Activated CD4-positive, alpha-beta T cell treated with anti-CD3 and anti-CD28 coated beads for 36 hours (primary cell): ENCODE measurements around the gene CDK19. TPM values are rescaled to one million over a fixed set of nuclear protein-coding genes. Genes with fewer than 3 reads are reported as not detected.

Source experiments
- ATAC-seq: fragments of 200-7000 bp; cut with Tn5 transposase; one replicate; pipeline ENCODE4 v1.10.0; 2021; ENCODE audit warnings: mild to moderate bottlenecking, moderate library complexity
- CTCF ChIA-PET: fragments of 350-600 bp; sonication (Branson Sonifier 250); formaldehyde crosslinking; loops from one replicate; lab custom pipeline; 2021; ENCODE audit warnings: antibody characterized with exemption; lab: Charles Lee
- POLR2A ChIA-PET: fragments of 350-600 bp; sonication (Branson Sonifier 250); formaldehyde crosslinking; loops from one replicate; lab custom pipeline; 2021; ENCODE audit warnings: antibody characterized with exemption, inconsistent platforms; lab: Charles Lee
- DNase-seq: peaks from one replicate; pipeline ENCODE4 v3.0.0-alpha.2; 2020
- H3K27ac Mint-ChIP-seq: one replicate; pipeline ENCODE4 v1.8.0; 2021; ENCODE audit warnings: mixed read lengths
- H3K27me3 Mint-ChIP-seq: one replicate; pipeline ENCODE4 v1.8.0; 2021; ENCODE audit warnings: mixed read lengths
- H3K36me3 Mint-ChIP-seq: one replicate; pipeline ENCODE4 v1.8.0; 2021; ENCODE audit warnings: low read depth, mixed read lengths
- H3K4me1 Mint-ChIP-seq: one replicate; pipeline ENCODE4 v1.8.0; 2021; ENCODE audit warnings: mixed read lengths
- H3K4me3 Mint-ChIP-seq: one replicate; pipeline ENCODE4 v1.8.0; 2021; ENCODE audit warnings: mild to moderate bottlenecking, moderate library complexity, mixed read lengths
- H3K9me3 Mint-ChIP-seq: one replicate; pipeline ENCODE4 v1.8.0; 2021; ENCODE audit warnings: low read depth, mixed read lengths
- intact Hi-C, 2 experiments: fragments of 100-400 bp; cut with DNase I in 1 of 2; cut with micrococcal nuclease in 1 of 2; formaldehyde crosslinking; loops; one replicate each; pipeline versions ENCODE4 v1.14.2 to v1.15.1; 2022 to 2024; cut with DNase I, micrococcal nuclease
- total RNA-seq, 2 experiments: library from RNA; stranded (reverse); gene quantifications; one replicate each; pipeline ENCODE4 v1.2.3, GENCODE V29; 2021

Gene CDK19
- total RNA-seq, 2 experiments from 2014 or later: 14.7 to 15.7 TPM

DNA sequence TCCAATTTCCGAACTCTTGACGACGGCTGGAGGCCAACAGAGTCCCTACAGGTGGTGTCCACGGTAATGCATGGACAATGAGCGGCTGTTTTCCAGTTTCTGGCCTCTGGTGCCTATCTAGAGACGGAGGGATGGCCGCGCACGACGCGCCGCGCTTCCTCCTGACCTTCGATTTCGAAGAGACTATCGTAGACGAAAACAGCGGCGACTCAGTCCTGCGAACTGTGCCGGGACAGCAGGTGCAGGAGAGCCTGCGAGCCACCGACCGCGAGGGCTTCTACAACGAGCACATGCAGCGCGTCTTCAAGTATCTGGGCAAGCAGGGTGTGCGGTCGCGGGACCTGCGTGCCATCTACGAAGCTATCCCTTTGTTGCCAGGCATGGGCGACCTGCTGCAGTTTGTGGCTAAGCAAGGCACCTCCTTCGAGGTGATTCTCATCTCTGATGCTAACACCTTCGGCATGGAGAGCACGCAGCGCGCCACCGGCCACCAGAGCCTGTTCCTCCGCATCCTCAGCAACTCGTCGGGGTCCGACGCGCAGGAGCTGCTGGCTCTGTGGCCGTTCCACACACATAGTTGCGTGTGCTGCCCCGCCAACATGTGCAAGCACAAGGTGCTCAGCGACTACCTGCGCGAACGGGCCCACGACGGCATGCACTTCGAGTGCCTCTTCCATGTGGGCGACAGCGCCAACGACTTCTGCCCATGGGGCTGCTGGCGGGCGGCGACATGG is 169.4 kb downstream of the CDK19 start:
- H3K27ac Mint-ChIP-seq: no peak overlapping the region
- intact Hi-C loops: no loop called here
- ChIA-PET CTCF (no interaction called here), POLR2A (no interaction called here)
- no peaks in the 10 kb centered on the region for H3K27me3 Mint-ChIP-seq
- H3K36me3 Mint-ChIP-seq: peaks cover 19% of the 10 kb centered on the region
- no peak for ATAC-seq
- no peak overlapping the region for H3K4me3 Mint-ChIP-seq
- no peak for DNase-seq
- H3K9me3 Mint-ChIP-seq: no peaks in the 10 kb centered on the region
- peaks cover 5% of the 10 kb centered on the region for H3K4me1 Mint-ChIP-seq

- H3K9me3 Mint-ChIP-seq: no peaks in the 10 kb centered on the region
- no peak overlapping the region for H3K27ac Mint-ChIP-seq
- H3K4me3 Mint-ChIP-seq: no peak overlapping the region
- intact Hi-C loops: no loop called here
- H3K4me1 Mint-ChIP-seq: peaks cover 5% of the 10 kb centered on the region
- peaks cover 23% of the 10 kb centered on the region for H3K36me3 Mint-ChIP-seq
- no peak for DNase-seq
- ATAC-seq: no peak
- ChIA-PET POLR2A (no interaction called here), CTCF (interaction anchor here (0.7 to 0.9 kb wide), 2 partner anchors 36 to 53 kb away, joined by 3 read pairs; no protein-coding TSS in a partner anchor)
- H3K27me3 Mint-ChIP-seq: no peaks in the 10 kb centered on the region
Observed at GRCh38 chr6:110643175-110643574, 172.1 kb downstream of the CDK19 start.

DNA sequence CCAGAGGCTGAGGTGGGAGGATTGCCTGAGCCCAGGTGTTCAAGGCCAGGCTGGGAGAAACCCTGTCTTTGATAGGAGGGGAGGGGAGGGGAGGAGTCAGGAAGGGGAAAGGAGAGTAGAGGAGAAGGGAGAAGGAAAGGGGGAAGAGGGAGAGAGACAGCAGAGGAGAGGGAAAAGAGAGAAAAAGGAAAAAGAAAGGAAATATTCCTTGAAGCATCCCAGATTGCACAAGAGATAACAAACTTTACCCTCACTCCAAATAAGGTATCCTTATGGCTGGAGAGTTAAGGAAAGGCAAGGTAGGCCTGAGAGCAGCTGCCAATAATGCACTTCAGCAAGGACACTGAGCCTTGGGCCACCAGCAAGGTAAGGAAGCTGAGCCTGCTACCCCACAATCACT is 172.6 kb downstream of the CDK19 start:
- Mint-ChIP-seq H3K27ac (no peak overlapping the region), H3K9me3 (no peaks in the 10 kb centered on the region), H3K36me3 (peaks cover 23% of the 10 kb centered on the region), H3K4me1 (peaks cover 5% of the 10 kb centered on the region), H3K27me3 (no peaks in the 10 kb centered on the region), H3K4me3 (no peak overlapping the region)
- ATAC-seq (no peak), DNase-seq (no peak)
- CTCF ChIA-PET: interaction anchor here (0.7 to 0.9 kb wide), 3 partner anchors 36 to 52 kb away, joined by 3 read pairs; no protein-coding TSS in a partner anchor
- POLR2A ChIA-PET: no interaction called here
- intact Hi-C loops: no loop called here

GRCh38 chr6:110636781-110637180 is 178.5 kb downstream of the CDK19 start:
- no peaks in the 10 kb centered on the region for H3K4me1 Mint-ChIP-seq
- ATAC-seq: no peak
- intact Hi-C loops: no loop called here
- H3K27ac Mint-ChIP-seq: no peak overlapping the region
- DNase-seq: no peak
- H3K36me3 Mint-ChIP-seq: peaks cover 8% of the 10 kb centered on the region
- ChIA-PET CTCF (interaction anchor here (0.6 to 1.2 kb wide), 2 partner anchors 16 to 210 kb away, joined by 3 read pairs; no protein-coding TSS in a partner anchor), POLR2A (no interaction called here)
- no peaks in the 10 kb centered on the region for H3K9me3 Mint-ChIP-seq
- H3K27me3 Mint-ChIP-seq: no peaks in the 10 kb centered on the region
- no peak overlapping the region for H3K4me3 Mint-ChIP-seq

DNA sequence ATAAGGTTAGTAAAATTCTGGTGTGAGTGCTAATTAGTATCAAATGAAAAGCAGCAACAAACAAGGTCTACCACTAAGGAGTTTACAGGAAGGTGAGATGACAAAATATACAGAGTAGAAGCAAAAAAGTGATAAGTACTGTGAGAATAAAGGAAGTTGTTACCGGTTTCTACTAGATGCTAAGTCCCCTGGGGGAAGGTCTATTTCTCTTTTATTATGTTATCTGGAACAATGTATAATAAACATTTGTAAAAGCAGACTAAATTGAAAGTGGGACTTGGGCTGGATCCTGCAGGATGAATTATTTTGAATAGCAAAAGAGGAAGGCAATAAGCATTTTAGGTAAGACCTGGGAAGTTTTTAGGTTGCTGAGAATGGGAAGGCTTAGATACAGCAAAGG is 180.2 kb downstream of the CDK19 start:
- Mint-ChIP-seq H3K4me1 (no peaks in the 10 kb centered on the region), H3K27ac (no peak overlapping the region), H3K4me3 (no peak overlapping the region), H3K9me3 (no peaks in the 10 kb centered on the region), H3K36me3 (no peaks in the 10 kb centered on the region), H3K27me3 (no peaks in the 10 kb centered on the region)
- no peak for DNase-seq
- intact Hi-C loops: no loop called here
- POLR2A ChIA-PET: no interaction called here
- CTCF ChIA-PET: no interaction called here
- no peak for ATAC-seq

DNA sequence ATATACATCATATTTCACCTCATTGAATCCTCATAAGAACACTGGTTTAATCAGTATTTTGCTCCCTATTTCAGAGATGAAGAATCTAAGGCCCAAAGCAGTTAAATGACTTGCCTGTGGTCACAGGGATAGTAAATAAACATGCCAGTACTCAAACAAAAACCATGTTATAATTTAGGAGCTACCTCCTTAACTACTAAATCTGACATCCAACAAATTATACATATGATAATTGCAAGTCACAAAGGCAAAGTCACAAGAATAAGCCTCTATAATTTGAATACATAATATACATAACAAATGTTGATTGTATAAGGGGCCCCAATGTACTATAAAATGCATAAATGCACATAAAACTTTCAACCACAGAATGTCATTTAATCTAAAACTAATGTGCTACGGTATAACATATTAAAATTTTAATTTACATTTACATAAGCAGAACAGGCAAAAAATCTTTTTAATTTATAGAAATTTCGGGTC is 181.5 kb downstream of the CDK19 start:
- Mint-ChIP-seq H3K36me3 (no peaks in the 10 kb centered on the region), H3K27me3 (no peaks in the 10 kb centered on the region), H3K4me1 (no peaks in the 10 kb centered on the region), H3K4me3 (no peak overlapping the region), H3K27ac (no peak overlapping the region), H3K9me3 (no peaks in the 10 kb centered on the region)
- intact Hi-C loops: no loop called here
- ChIA-PET POLR2A (no interaction called here), CTCF (interaction anchor here (1.0 kb wide), 1 partner anchor 80 kb away, joined by 3 read pairs; no protein-coding TSS in a partner anchor)
- DNase-seq: no peak
- ATAC-seq: no peak

DNA sequence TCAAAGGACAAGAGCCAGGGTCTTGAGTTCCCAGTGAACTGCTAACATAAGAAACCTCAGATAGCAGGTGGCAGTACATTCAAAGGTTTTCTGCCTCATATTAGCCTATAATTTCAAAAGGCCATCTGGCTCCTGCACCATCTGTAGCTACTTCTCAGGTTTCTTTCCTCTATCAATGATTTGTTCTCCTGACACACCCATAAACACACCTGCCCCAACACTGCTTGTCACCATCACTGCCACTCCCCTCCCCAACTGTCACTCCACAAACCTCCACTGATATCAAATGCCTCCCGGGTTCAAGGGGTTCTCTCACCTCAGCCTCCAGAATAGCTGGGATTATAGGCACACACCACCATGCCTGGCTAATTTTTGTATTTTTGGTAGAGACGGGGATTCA is 186.1 kb downstream of the CDK19 start:
- no peak overlapping the region for H3K4me3 Mint-ChIP-seq
- intact Hi-C loops: no loop called here
- ATAC-seq (no peak), DNase-seq (no peak)
- no peaks in the 10 kb centered on the region for H3K36me3 Mint-ChIP-seq
- no peaks in the 10 kb centered on the region for H3K27me3 Mint-ChIP-seq
- CTCF ChIA-PET: interaction anchor here (0.7 kb wide), 1 partner anchor 1105 kb away, joined by 3 read pairs; no protein-coding TSS in a partner anchor
- no peak overlapping the region for H3K27ac Mint-ChIP-seq
- no peaks in the 10 kb centered on the region for H3K4me1 Mint-ChIP-seq
- no peaks in the 10 kb centered on the region for H3K9me3 Mint-ChIP-seq
- POLR2A ChIA-PET: no interaction called here

DNA sequence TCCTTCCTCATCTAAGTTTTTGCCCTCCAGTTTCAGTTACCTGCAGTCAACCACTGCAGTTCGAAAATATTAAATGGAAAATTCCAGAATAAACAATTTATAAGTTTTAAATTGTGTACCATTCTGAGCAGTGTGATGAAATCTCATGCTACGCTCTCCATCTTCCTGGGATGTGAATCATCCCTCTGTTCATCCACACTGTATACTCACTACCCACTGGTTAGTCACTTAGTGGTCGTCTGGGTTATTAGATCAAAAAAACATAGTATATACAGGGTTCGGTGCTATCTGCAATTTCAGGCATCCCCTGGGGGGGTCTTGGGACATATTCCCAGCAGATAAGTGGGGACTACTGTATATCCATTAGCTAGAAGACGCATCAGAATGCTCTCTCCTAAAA is 186.9 kb downstream of the CDK19 start:
- CTCF ChIA-PET: interaction anchor here (1.1 kb wide), 1 partner anchor 9 kb away, joined by 5 read pairs; no protein-coding TSS in a partner anchor
- intact Hi-C loops: no loop called here
- H3K4me3 Mint-ChIP-seq: no peak overlapping the region
- H3K36me3 Mint-ChIP-seq: no peaks in the 10 kb centered on the region
- no peak for ATAC-seq
- H3K27ac Mint-ChIP-seq: no peak overlapping the region
- POLR2A ChIA-PET: no interaction called here
- H3K4me1 Mint-ChIP-seq: no peaks in the 10 kb centered on the region
- DNase-seq: no peak
- H3K27me3 Mint-ChIP-seq: no peaks in the 10 kb centered on the region
- no peaks in the 10 kb centered on the region for H3K9me3 Mint-ChIP-seq

DNA sequence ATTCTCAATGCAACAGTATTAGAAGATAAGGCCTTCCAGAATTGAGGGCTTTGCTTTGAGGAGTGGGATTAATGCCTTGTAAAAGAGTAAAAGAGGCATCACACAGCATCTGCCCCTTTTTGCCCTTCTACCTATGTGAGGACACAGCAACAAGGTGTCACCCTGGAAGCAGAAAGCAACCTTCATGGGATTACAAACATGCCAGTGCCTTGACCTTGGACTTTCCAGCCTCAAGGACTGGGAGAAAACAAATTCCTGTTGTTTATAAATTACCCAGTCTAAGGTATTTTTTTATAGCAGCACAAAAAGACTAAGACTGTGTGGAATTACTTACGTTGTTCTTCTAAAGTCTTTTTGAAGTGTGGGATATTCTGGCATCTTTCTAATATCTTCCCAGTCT is 188.8 kb downstream of the CDK19 start:
- no peaks in the 10 kb centered on the region for H3K4me1 Mint-ChIP-seq
- H3K27me3 Mint-ChIP-seq: no peaks in the 10 kb centered on the region
- CTCF ChIA-PET: no interaction called here
- no peak overlapping the region for H3K4me3 Mint-ChIP-seq
- no peak for ATAC-seq
- H3K9me3 Mint-ChIP-seq: no peaks in the 10 kb centered on the region
- DNase-seq: no peak
- H3K36me3 Mint-ChIP-seq: peaks cover 7% of the 10 kb centered on the region
- POLR2A ChIA-PET: no interaction called here
- intact Hi-C loops: no loop called here
- no peak overlapping the region for H3K27ac Mint-ChIP-seq

GRCh38 chr6:110625883-110626282 is 189.4 kb downstream of the CDK19 start:
- Mint-ChIP-seq H3K27ac (no peak overlapping the region), H3K4me1 (no peaks in the 10 kb centered on the region), H3K27me3 (no peaks in the 10 kb centered on the region), H3K36me3 (peaks cover 9% of the 10 kb centered on the region), H3K9me3 (no peaks in the 10 kb centered on the region), H3K4me3 (no peak overlapping the region)
- ChIA-PET POLR2A (no interaction called here), CTCF (interaction anchor here (0.9 to 1.3 kb wide), 2 partner anchors 57 to 98 kb away, joined by 3 to 4 read pairs; no protein-coding TSS in a partner anchor)
- DNase-seq (no peak), ATAC-seq (no peak)
- intact Hi-C loops: no loop called here

DNA sequence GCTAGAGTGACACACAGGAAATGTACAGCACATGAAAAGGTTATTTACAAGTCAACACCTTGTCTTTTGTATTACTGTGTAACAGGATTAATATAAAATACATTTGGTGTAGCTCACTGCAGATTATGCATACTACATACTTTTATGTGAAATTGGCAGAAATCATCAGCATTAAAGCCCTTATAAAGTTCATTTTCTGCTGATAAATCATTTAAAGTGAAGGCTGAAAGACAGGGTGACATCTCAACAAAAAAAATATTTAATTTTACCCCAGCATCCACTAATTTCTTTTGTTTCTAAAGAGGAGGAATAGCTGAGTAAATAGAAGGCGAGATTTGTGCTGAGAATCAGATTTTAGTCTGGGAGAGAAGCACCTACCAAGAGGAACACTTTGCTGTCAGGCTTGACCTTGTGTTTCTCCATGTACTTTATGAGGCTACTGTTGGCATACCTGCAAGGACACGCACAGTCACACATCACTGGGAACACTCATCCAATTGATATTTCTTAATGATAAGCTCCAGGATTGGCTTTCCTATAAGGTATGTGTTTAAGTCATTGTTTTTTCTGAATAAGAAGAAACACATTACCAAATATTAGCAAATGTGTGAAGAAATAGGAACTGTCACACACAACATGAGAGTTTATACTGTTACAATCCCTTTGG is 192.2 kb downstream of the CDK19 start:
- intact Hi-C loops: no loop called here
- Mint-ChIP-seq H3K4me1 (no peaks in the 10 kb centered on the region), H3K27ac (no peak overlapping the region), H3K4me3 (no peak overlapping the region), H3K27me3 (no peaks in the 10 kb centered on the region), H3K9me3 (no peaks in the 10 kb centered on the region), H3K36me3 (peaks cover 10% of the 10 kb centered on the region)
- POLR2A ChIA-PET: no interaction called here
- CTCF ChIA-PET: interaction anchor here (0.5 kb wide), 1 partner anchor 294 kb away, joined by 3 read pairs; no protein-coding TSS in a partner anchor
- ATAC-seq: no peak
- no peak for DNase-seq
